Activated T-helper 2 cell treated with anti-CD3 and anti-CD28 coated beads, Interferon-gamma antibody, Interleukin-2, Interleukin-4, amounts not matched to agents 10 μg/mL and 5 μg/mL and 100 μg/mL, durations not matched to agents 14 hours and 24 hours and 36 hours (primary cell): ENCODE data around the gene LRBA. TPM values are rescaled to one million over a fixed set of nuclear protein-coding genes. Genes with fewer than 3 reads are reported as not detected.
"Not testable (repeated sequence)": the region's sequence is repeated elsewhere in the genome, so short reads cannot be mapped to it uniquely, and the experiment has no call there.

Experiments used
- DNase-seq: peaks from one replicate; pipeline ENCODE4 v3.0.0; 2021; ENCODE audit warnings: low spot score
- H3K27ac Mint-ChIP-seq: one replicate; pipeline ENCODE4 v1.8.0; 2021; ENCODE audit warnings: mixed read lengths
- H3K27me3 Mint-ChIP-seq: one replicate; pipeline ENCODE4 v1.8.0; 2021; ENCODE audit warnings: low read depth, mixed read lengths
- H3K36me3 Mint-ChIP-seq: one replicate; pipeline ENCODE4 v1.8.0; 2021; ENCODE audit warnings: low read depth, mixed read lengths
- H3K4me1 Mint-ChIP-seq: one replicate; pipeline ENCODE4 v1.8.0; 2021; ENCODE audit warnings: low read depth, mixed read lengths
- H3K4me3 Mint-ChIP-seq: one replicate; pipeline ENCODE4 v1.8.0; 2021; ENCODE audit warnings: low read depth, mild to moderate bottlenecking, moderate library complexity, mixed read lengths
- H3K9me3 Mint-ChIP-seq: one replicate; pipeline ENCODE4 v1.8.0; 2021; ENCODE audit warnings: mixed read lengths
- intact Hi-C: fragments of 100-400 bp; cut with micrococcal nuclease; formaldehyde crosslinking; loops from one replicate; pipeline ENCODE4 v1.15.1; 2023
- total RNA-seq: library from RNA; stranded (reverse); gene quantifications from 2 replicates; pipeline ENCODE4 v1.2.3, GENCODE V29; 2022

LRBA gene
- total RNA-seq, 1 donor from 2014 or later = 46.4 TPM

DNA sequence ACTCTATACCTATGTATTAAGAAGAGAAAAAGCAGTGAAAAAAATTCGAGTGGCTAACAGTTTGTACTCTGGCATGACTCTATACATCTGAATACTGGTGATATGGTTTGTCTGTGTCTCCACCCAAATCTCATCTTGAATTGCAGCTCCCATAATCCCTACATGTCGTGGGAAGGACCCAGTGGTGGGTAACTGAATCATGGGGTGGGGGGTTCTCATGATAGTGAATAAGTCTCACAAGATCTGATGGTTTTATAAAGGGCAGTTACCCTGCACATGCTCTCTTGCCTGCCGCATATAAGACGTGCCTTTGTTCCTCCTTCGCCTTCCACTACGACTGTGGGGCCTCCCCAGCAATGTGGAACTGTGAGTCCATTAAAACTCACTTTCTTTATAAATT, 70.4 kb downstream of the LRBA start:
- H3K36me3 Mint-ChIP-seq = peaks cover 4% of the 10 kb centered on the region

DNA sequence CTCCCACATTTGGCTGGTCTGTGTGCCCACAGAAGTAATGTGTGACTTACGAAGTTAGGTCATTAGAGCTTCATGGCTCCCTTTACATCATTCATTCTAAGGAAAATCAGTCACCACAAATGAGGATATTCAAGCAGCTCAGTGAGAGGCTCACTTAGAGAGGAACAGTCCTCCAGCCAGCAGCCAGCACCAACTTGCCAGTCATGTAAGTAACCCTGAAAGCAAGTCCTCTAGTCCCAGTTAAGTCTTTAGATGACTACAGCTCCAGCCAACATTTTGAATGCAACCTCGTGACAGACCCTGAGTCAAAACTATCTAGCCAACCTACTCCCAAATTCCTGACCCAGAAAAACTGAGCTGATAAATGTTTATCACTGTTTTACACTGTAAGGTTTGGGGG, 71.3 kb downstream of the LRBA start:
- Mint-ChIP-seq H3K9me3 (no peaks in the 10 kb centered on the region), H3K27ac (peak overlapping the region; percentile 9), H3K4me3 (no peak overlapping the region), H3K27me3 (no peaks in the 10 kb centered on the region), H3K36me3 (peaks cover 4% of the 10 kb centered on the region), H3K4me1 (peaks cover 31% of the 10 kb centered on the region)
- DNase-seq = no peak
- intact Hi-C loops = no loop called here

More for the DNA sequence above, 70.4 kb downstream of the LRBA start:
- Mint-ChIP-seq H3K27ac (no peak overlapping the region), H3K27me3 (no peaks in the 10 kb centered on the region), H3K9me3 (no peaks in the 10 kb centered on the region), H3K4me1 (peaks cover 25% of the 10 kb centered on the region), H3K4me3 (no peak overlapping the region)
- DNase-seq = no peak
- intact Hi-C loops = no loop called here

DNA sequence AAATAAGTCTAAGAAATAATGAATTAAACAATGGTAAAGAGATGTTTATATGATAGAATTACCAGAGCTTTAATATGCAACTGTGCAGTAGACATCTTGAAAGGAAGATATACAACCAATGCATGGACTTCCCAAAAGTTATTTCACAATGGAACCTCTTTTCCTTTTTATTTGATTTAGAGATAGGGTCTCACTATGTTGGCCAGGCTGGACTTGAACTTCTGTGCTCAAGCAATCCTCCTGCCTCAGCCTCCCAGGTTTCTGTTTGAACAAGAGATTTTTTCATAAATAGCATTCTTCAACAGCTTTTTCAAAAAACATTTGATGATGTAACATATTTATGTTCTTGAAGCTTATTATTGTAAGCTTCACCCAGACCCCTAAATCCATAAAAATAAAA, 72.0 kb downstream of the LRBA start:
- no peak for DNase-seq
- no peaks in the 10 kb centered on the region for H3K27me3 Mint-ChIP-seq
- intact Hi-C loops = no loop called here
- peaks cover 31% of the 10 kb centered on the region for H3K4me1 Mint-ChIP-seq
- H3K9me3 Mint-ChIP-seq = no peaks in the 10 kb centered on the region
- H3K27ac Mint-ChIP-seq = no peak overlapping the region
- H3K4me3 Mint-ChIP-seq = no peak overlapping the region
- H3K36me3 Mint-ChIP-seq = peaks cover 4% of the 10 kb centered on the region

DNA sequence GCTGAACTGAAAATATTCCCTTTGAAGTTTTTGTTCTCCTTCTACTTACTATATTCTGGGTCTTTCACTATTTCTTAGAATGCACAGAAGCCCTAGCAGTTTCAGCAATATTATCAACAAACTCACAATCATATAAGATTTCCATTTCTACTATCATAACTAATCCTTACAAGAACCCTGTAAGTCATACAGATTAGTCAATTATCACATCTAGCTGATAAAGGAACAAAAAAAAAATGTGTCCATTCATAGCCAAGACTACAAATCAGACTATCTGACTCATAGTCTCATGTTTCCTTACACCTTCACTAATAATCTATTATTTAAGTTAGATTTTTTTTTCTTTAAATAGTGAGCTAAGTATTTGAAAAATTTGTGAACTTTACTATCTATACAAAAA, 72.5 kb downstream of the LRBA start:
- no peak for DNase-seq
- H3K4me3 Mint-ChIP-seq = no peak overlapping the region
- intact Hi-C loops = no loop called here
- no peaks in the 10 kb centered on the region for H3K9me3 Mint-ChIP-seq
- no peak overlapping the region for H3K27ac Mint-ChIP-seq
- peaks cover 4% of the 10 kb centered on the region for H3K36me3 Mint-ChIP-seq
- H3K4me1 Mint-ChIP-seq = peaks cover 30% of the 10 kb centered on the region
- no peaks in the 10 kb centered on the region for H3K27me3 Mint-ChIP-seq

DNA sequence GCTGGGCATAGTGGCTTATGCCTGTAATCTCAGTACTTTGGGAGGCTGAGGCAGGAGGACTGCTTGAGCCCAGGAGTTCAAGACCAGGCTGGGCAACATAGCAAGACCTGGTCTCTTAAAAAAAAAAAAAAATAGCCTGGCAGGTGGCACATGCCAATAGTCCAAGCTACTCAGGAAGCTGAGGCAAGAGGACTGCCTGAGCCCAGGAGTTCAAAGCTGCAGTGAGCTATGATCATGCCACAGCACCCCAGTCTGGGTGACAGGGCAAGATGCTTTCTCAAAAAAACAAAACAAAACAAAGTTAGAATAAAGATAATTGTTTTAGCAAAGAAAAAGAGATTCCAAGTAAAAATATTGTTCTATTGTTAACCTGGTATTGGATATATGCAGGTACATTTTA, 75.0 kb downstream of the LRBA start:
- Mint-ChIP-seq H3K27ac (no peak overlapping the region), H3K27me3 (no peaks in the 10 kb centered on the region), H3K9me3 (no peaks in the 10 kb centered on the region), H3K36me3 (peaks cover 4% of the 10 kb centered on the region), H3K4me1 (peaks cover 24% of the 10 kb centered on the region), H3K4me3 (no peak overlapping the region)
- no peak for DNase-seq
- intact Hi-C loops = no loop called here

DNA sequence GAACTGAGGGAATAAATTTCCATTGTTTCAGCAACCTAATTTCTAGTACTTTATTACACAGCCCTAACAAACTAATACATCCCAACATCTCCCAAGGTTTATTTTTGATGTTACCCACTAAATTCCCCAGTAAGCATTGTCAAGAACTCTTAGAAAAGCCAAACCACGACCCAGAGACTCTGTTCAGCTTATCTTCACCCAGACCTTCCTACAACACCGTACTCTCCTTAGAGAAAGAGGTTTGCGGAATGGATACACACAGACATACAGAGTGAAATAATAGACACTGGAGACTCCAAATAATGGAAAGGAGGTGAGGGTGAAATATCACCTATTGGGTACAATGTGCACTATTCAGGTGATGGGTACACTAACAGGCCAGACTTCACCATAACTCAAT, 75.6 kb downstream of the LRBA start:
- H3K4me3 Mint-ChIP-seq = no peak overlapping the region
- DNase-seq = no peak
- H3K27ac Mint-ChIP-seq = no peak overlapping the region
- H3K4me1 Mint-ChIP-seq = peaks cover 20% of the 10 kb centered on the region
- intact Hi-C loops = no loop called here
- no peaks in the 10 kb centered on the region for H3K9me3 Mint-ChIP-seq
- no peaks in the 10 kb centered on the region for H3K27me3 Mint-ChIP-seq
- no peaks in the 10 kb centered on the region for H3K36me3 Mint-ChIP-seq

DNA sequence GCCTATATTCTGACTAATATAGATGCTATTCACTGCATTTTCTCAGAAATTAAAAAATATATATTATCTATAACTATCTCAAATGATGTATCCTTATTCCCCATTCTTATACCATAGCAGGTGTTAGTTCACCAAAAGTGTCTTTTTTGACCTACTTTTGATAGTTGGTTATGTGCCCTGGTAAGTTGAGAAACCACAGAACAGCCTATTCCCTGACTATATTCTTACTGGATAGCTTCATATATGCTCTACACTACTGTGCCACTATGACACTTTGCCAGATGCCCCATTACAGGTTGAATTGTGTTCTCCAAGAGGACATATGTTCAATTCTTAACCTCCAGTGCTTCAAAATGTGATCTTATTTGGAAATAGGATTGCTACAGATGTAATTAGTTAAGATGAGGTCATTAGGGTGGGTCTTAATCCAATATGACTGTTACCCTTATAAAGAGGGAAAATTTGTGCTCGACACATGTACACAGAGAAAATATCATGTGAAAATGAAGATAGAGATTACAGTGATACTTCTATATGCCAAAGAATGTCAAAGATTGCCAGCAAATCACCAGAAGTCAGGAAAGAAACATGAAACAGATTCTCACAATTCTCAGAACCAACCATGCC, 76.1 kb downstream of the LRBA start:
- Mint-ChIP-seq H3K36me3 (no peaks in the 10 kb centered on the region), H3K4me1 (peaks cover 20% of the 10 kb centered on the region), H3K27me3 (no peaks in the 10 kb centered on the region), H3K27ac (no peak overlapping the region), H3K4me3 (no peak overlapping the region), H3K9me3 (no peaks in the 10 kb centered on the region)
- no peak for DNase-seq
- intact Hi-C loops = no loop called here

DNA sequence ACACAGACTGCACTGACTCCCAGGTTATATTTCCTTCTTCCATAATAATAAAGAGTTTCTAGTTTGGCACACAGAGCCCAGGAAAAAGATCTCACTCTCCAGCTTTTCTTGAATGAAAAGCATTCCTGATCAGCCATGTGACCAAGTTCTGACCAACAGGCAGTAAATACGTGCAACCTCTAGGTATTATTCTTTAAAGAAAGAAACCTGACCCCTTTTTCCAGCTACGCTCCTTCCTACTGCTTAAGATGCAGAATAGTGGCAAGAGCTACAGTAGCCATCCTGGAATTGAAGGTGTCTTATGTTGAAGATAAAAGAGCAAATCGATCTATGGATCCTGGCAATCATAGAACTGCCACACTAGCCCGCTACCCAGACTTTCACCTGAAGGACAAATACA, 76.7 kb downstream of the LRBA start:
- Mint-ChIP-seq H3K9me3 (no peaks in the 10 kb centered on the region), H3K36me3 (no peaks in the 10 kb centered on the region), H3K27me3 (no peaks in the 10 kb centered on the region), H3K27ac (no peak overlapping the region), H3K4me3 (no peak overlapping the region), H3K4me1 (peaks cover 16% of the 10 kb centered on the region)
- DNase-seq = no peak
- intact Hi-C loops = no loop called here

DNA sequence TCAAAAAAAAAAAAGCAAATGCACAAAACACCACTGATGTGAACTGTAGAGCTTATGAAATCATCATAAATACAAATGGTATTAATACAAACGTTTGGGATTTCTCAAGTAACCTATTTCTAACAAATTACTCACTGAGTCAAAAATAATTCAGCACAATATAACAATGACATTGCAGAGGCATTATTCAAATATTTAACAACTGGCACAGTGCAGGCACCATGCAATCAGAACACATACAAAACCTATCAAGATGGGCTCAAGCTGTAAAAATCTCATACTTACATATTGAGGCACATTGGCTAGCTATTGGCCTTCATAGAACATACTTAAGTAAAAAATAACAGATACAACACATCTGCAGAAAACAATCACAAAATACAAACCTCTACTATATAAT, 81.1 kb downstream of the LRBA start:
- Mint-ChIP-seq H3K36me3 (no peaks in the 10 kb centered on the region), H3K27me3 (no peaks in the 10 kb centered on the region), H3K4me3 (no peak overlapping the region), H3K27ac (no peak overlapping the region), H3K4me1 (peaks cover 3% of the 10 kb centered on the region), H3K9me3 (no peaks in the 10 kb centered on the region)
- intact Hi-C loops = no loop called here
- DNase-seq = no peak

DNA sequence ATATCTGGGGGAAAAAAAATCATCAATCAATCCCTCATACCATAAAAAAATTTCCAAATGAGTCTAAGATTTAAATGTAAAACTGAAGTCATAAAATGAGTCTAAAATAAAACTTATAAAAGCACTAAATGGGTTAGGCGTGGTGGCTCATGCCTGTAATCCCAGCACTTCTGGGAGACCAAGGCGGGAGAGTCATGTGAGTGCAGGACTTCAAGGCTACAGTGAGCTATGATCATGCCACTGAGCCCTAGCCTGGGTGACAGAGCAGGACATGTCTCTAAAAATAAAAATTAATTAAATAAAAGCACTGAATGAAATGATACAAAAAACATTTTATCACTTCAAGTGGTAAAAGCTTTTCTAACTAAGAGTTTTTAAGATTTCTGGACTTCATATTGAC, 83.3 kb downstream of the LRBA start:
- no peak overlapping the region for H3K27ac Mint-ChIP-seq
- H3K4me1 Mint-ChIP-seq = no peaks in the 10 kb centered on the region
- H3K9me3 Mint-ChIP-seq = no peaks in the 10 kb centered on the region
- peaks cover 10% of the 10 kb centered on the region for H3K36me3 Mint-ChIP-seq
- intact Hi-C loops = no loop called here
- DNase-seq = no peak
- no peaks in the 10 kb centered on the region for H3K27me3 Mint-ChIP-seq
- H3K4me3 Mint-ChIP-seq = no peak overlapping the region

DNA sequence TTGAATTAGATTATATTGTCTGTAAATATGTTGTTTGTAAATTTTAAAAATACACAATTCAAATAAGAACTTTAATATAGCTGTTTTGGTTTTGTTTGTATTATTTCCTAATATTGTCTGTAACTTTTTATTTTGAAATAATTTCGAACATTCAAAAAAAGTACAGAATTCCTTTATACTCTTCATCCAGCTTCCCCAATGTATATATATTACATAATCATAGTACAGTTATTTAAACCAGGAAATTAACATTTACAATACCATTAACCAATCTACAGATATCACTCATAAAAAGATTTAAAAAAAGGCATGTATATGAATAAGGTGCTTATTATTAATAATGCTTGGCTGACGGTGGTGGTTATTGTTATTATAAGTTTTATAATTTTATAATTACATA, 84.1 kb downstream of the LRBA start:
- Mint-ChIP-seq H3K4me1 (no peaks in the 10 kb centered on the region), H3K9me3 (no peaks in the 10 kb centered on the region), H3K4me3 (no peak overlapping the region), H3K27ac (no peak overlapping the region), H3K36me3 (peaks cover 15% of the 10 kb centered on the region), H3K27me3 (no peaks in the 10 kb centered on the region)
- intact Hi-C loops = no loop called here
- DNase-seq = no peak

DNA sequence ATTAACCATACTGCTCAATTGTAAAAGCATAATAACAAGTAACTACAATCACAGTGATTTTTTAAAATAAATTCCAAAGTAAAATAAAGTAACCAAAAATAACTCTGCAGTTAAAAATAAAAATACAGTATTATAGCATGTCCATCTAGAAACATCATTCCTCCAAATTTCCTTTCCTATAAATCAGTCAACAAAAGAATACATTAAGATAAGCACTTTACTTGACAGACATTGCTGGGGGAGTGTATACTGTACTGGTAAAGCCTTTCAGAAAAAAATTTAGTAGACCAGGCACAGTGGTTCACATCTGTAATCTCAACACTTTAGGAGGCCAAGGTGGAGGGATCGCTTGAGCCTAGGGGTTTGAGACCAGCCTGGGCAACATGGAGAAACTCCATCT, 91.1 kb downstream of the LRBA start:
- Mint-ChIP-seq H3K27me3 (no peaks in the 10 kb centered on the region), H3K4me1 (no peaks in the 10 kb centered on the region), H3K27ac (no peak overlapping the region), H3K36me3 (peaks cover 33% of the 10 kb centered on the region), H3K4me3 (no peak overlapping the region), H3K9me3 (no peaks in the 10 kb centered on the region)
- DNase-seq = no peak
- intact Hi-C loops = no loop called here

DNA sequence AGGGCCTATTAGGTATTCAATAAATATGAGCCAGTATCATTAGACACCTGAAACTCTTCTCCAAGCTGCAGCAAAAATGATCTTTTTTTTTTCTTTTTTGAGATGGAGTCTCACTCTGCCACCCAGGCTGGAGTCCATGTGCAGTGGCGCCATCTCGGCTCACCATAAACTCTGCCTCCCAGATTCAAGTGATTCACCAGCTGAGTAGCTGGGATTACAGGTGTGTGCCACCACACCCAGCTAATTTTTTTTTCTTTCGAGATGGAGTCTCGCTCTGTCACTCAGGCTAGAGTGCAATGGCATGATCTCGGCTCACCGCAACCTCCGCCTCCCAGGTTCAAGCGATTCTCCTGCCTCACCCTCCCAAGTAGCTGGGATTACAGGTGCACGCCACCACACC, 93.6 kb downstream of the LRBA start:
- intact Hi-C loops, H3K9me3 Mint-ChIP-seq, H3K4me1 Mint-ChIP-seq, H3K4me3 Mint-ChIP-seq, H3K27ac Mint-ChIP-seq, DNase-seq, H3K27me3 Mint-ChIP-seq: not testable (repeated sequence)
- H3K36me3 Mint-ChIP-seq = peaks cover 30% of the 10 kb centered on the region

DNA sequence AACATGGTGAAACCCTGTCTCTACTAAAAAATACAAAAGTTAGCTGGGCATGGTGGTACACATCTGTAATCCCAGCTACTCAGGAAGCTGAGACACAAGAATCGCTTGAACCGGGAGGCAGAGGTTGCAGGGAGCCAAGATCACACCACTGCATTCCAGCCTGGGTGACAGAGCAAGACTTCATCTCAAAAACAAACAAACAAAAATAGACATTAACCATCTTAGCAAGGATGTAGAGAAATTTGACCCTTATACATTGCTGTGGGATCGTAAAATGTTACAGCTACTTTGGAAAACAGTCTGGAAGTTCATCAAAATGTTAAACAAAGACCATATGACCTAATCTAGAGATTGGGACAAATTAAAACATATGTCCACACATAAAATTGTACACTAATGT, 96.5 kb downstream of the LRBA start:
- intact Hi-C loops, DNase-seq, H3K4me1 Mint-ChIP-seq, H3K27ac Mint-ChIP-seq, H3K4me3 Mint-ChIP-seq, H3K9me3 Mint-ChIP-seq, H3K27me3 Mint-ChIP-seq: not testable (repeated sequence)
- peaks cover 45% of the 10 kb centered on the region for H3K36me3 Mint-ChIP-seq
